Chondrocyte (in vitro differentiated cells): ENCODE measurements around the gene GIMAP5. TPM values are rescaled to one million over a fixed set of nuclear protein-coding genes. Genes with fewer than 3 reads are reported as not detected.

Source experiments
- DNase-seq: peaks from one replicate; pipeline ENCODE4 v3.0.0; 2021; ENCODE audit warnings: mixed read lengths, low spot score
- H3K27ac Mint-ChIP-seq: one replicate; pipeline ENCODE4 v1.8.0; 2021; ENCODE audit warnings: mild to moderate bottlenecking, moderate library complexity, mixed read lengths; ENCODE audit not compliant: unreplicated experiment
- H3K27me3 Mint-ChIP-seq: 2 replicates; pipeline ENCODE4 v1.8.0; 2021; ENCODE audit warnings: low read depth, mixed read lengths
- H3K36me3 Mint-ChIP-seq: 2 replicates; pipeline ENCODE4 v1.8.0; 2021; ENCODE audit warnings: low read depth, mixed read lengths
- H3K4me1 Mint-ChIP-seq: 2 replicates; pipeline ENCODE4 v1.8.0; 2021; ENCODE audit warnings: low read depth, mild to moderate bottlenecking, mixed read lengths
- H3K4me3 Mint-ChIP-seq: one replicate; pipeline ENCODE4 v1.8.0; 2021; ENCODE audit warnings: mild to moderate bottlenecking, moderate library complexity, mixed read lengths; ENCODE audit not compliant: unreplicated experiment
- H3K9me3 Mint-ChIP-seq: 2 replicates; pipeline ENCODE4 v1.8.0; 2021; ENCODE audit warnings: low read depth, mixed read lengths
- CTCF ChIP-seq: fragments of 200-600 bp; sonication (generic); IDR thresholded peaks from 2 replicates; pipeline ENCODE4 v1.5.0; 2021; ENCODE audit warnings: antibody characterized with exemption, mild to moderate bottlenecking, moderate library complexity
- total RNA-seq: library from RNA; stranded (reverse); gene quantifications from 3 replicates; pipeline ENCODE4 v1.2.1, GENCODE V29; 2021

Gene GIMAP5
- total RNA-seq, 1 donor from 2014 or later, result not detected

DNA sequence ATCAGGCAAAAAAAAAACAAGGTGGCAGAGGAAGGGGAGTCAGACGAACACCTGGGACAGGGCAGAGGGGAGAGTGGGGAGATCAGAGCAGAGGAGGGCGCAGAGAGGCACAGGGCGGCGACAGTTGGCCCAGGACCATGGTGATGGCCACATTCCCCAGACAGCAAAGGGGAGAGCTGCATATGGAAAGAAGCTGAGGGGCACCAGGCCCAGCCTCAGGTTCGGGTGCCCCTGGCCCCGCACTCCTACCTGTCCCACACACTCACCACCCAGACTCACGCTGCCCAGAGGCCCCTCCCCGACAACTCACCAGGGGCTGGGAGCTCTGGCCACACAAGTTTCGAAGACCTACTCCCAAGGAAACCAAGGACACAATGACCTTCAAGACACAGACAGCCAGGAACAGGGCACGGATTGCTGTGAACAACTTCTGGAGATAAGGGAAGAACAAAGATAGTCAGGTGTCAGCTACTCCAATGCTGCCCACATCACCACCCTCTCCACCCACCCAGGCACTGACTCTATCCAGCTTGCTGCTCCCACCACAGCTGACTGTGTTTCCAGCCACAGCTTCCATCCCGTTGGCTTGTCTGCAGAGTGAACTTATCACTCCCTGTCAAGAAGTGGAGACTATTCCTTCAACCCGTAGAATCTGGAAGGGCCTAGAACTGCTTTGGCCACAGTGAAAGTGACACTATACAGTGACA is 54.7 kb downstream of the GIMAP5 start:
- Mint-ChIP-seq H3K4me1 (no peaks in the 10 kb centered on the region), H3K36me3 (no peaks in the 10 kb centered on the region), H3K4me3 (no peak overlapping the region), H3K27ac (no peak overlapping the region), H3K27me3 (peaks cover 22% of the 10 kb centered on the region), H3K9me3 (no peaks in the 10 kb centered on the region)
- TF ChIP-seq CTCF, result no peak
- DNase-seq, result no peak

Other genes with a start within 250 kb of the GIMAP5 start
- gene GIMAP7, start 222.5 kb upstream of the GIMAP5 start, total RNA-seq, result not detected in 3 replicates
- gene GIMAP4, start 170.0 kb upstream of the GIMAP5 start, total RNA-seq, result not detected in 3 replicates
- gene GIMAP6, start 105.0 kb upstream of the GIMAP5 start, total RNA-seq, result not detected in 3 replicates
- gene GIMAP2, start 51.7 kb upstream of the GIMAP5 start, total RNA-seq, result not detected in 3 replicates
- gene GIMAP1, start 20.8 kb upstream of the GIMAP5 start, total RNA-seq, result not detected in 3 replicates
- gene TMEM176B, start 62.9 kb downstream of the GIMAP5 start, total RNA-seq, result 0.36 to 0.37 TPM in 2 of 3 replicates, not detected in the other
- gene TMEM176A, start 63.4 kb downstream of the GIMAP5 start, total RNA-seq, result not detected in 3 replicates
- not detected in 3 replicates for gene AOC1, start 115.1 kb downstream of the GIMAP5 start, total RNA-seq
- gene KCNH2, start 240.9 kb downstream of the GIMAP5 start, total RNA-seq, result 0.19 to 0.33 TPM (median 0.30 TPM) in 3 replicates